Limb (tissue), 2 donors: Measurements from ENCODE around the gene FCN1.
A peak's percentile ranks its signal among the peaks of the same experiment; 100 is the strongest.
"Not testable (repeated sequence)": the region's sequence is repeated elsewhere in the genome, so short reads cannot be mapped to it uniquely, and the experiment has no call there.

Source experiments
- DNase-seq, 2 donors: peaks; one replicate each; pipeline ENCODE4 v3.0.0-alpha.2; 2016; ENCODE audit errors: extremely low spot score in 2 of 2

The FCN1 gene

DNA sequence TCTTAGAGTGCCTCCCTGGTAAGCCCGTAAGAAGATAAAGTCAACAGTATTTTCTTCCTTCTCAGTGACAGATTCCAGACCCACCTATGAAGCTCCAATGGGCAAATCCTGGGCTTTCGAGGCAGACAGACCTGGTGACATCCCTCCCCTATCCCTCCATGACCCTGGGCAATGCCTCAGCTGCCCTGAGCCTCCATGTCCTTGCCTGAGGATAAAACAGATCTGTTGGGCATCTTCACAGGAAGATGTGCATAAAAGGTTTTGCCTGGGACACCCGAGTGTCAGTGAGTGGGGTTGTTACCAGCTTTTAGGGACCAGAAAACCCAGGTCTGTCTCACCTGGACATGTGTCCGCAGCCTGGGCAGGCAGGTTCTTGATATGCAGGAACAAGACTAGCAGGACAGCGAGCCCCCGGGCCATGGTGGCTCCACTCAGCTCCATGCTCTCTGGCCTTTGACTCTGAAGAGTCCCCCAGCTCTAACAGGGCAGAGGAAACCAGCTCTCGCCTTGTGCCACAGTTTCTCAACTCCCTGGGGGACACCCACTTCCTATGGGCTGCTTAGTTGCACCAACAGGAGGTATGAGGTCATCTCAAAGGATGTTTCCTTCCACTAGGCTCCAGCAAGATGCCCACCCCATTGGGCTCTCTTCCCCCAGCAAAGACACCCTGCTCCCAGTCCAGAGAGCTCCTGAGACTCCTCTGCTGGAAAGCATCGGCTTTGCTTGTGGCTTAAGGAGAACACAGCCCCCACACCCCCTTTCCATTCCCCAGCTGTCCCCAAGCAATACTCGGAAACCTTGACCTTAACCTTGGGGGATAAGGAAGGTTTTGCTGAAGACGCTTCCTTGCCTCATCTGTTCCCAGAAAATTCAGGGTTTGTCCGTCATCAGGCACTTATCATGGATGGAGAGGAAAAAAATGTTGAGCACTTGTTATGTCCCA lies at the start of gene FCN1:
FCN1 (minus strand) TSS at position 482 of the 943 bp plus-strand sequence; CDS start at position 441, 41 bp downstream.
- peak in 1 of 2 donors; percentile 11 for DNase-seq

DNA sequence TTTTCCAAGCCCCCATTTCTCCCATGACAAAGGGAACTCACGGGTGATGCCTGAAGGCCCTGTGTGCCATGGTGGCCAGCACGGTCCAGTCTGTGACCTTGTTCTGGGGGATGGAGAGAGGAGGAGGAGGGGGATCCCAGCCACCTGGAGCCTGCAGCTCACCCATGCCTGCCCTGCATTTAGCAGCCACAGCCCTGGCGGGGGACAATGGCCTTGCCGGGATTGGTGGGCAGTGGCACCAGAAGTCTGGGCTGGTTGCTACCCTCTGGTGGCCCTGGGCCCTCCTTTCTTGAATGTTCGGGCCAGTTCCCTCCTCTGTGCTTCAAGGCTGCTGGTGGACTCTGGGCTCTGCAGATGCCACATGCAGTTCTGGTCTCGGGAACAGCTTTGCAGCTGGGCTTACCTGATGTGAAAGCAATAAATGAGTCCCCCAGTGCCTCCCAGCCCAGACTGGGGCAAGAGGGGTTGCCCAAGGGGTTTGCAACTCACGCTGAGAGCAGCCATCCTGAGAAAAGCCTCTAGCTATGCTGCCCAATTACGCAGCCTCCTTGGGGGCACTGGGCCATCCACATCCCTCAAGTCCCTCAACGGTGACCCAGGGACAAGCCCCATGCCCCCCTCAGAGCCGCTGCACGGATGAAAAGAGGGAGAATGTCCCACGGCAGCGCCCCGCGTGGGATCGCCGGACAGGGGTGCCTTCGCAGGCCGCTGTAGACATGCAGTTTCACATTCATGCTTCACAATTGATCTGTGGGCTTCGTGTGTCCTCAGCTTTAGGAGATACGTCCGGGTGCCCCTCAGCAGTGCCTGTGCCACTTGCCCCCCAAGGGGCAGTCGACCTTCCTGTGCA lies 49.2 kb upstream of the FCN1 start:
- peak in 1 of 2 donors; percentile 21 for DNase-seq

DNA sequence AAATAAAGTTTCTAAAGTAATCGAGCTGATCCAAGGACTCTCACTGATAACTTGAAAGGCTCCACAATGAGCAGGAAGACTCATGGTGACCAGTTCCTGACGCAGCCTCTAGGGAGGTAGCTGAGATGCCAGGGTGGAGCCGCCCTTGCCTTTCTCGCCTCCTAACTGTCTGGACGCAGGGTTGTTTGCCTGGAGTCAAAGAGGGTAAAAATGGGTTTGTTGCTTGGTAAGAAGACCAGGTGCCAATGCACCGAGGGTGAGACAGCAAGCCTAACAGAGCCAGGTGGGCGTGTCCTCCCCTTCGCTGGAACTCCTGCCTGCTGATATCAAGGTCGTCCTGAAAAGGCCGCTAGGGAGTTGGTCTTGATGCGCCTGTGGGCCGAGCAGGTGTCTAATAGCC lies 48.6 kb upstream of the FCN1 start:
- peak in 1 of 2 donors; percentile 7 for DNase-seq

- no peak for DNase-seq
Measured at GRCh38 chr9:134965851-134966250, 48.1 kb upstream of the FCN1 start.

GRCh38 chr9:134965411-134965810 lies 47.7 kb upstream of the FCN1 start:
- DNase-seq, result no peak

- peak in 1 of 2 donors; percentile 11 for DNase-seq
Measured at GRCh38 chr9:134964271-134965055, 46.8 kb upstream of the FCN1 start.

- DNase-seq, result peak in 1 of 2 donors; percentile 3
Measured at GRCh38 chr9:134963546-134963945, 45.8 kb upstream of the FCN1 start.

GRCh38 chr9:134962973-134963364 lies 45.3 kb upstream of the FCN1 start:
- peak in 1 of 2 donors; percentile 17 for DNase-seq

- peak in 1 of 2 donors; percentile 18 for DNase-seq
Measured at GRCh38 chr9:134962065-134962972, 44.6 kb upstream of the FCN1 start.

- peak in 1 of 2 donors; percentile 19 for DNase-seq
Measured at GRCh38 chr9:134961331-134962064, 43.8 kb upstream of the FCN1 start.

DNA sequence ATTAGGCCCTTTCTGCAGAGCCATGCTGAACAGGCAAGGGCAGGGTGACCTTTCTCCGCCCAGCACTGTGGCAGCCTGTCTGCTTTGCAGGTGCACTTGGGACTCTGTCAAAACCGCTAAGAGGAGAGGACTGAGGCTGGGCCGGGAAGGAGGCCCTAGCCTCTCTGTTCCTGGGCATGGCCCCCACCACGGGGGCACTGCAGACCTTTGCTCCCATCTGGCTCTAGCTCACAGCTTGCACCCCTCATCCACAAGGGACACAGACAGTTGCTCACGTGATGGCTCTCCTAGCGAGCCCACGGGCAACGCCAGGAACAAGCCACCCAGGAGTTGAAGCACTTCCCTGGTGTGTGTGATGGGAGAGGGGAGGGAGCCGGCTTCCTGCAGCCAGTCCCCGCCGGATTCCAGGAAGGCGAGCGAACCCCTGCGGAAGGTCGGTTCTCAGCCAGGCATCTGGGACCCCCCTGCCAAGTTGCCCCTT lies 43.0 kb upstream of the FCN1 start:
- peak in 1 of 2 donors; percentile 20 for DNase-seq

- DNase-seq, result no peak
Measured at GRCh38 chr9:134959971-134960310, 42.2 kb upstream of the FCN1 start.

- DNase-seq, result peak in 1 of 2 donors; percentile 12
Measured at GRCh38 chr9:134959126-134959970, 41.6 kb upstream of the FCN1 start.

GRCh38 chr9:134957945-134958227 lies 40.2 kb upstream of the FCN1 start:
- no peak for DNase-seq

- DNase-seq, result peak in 1 of 2 donors; percentile 23
Measured at GRCh38 chr9:134957165-134957944, 39.6 kb upstream of the FCN1 start.

DNA sequence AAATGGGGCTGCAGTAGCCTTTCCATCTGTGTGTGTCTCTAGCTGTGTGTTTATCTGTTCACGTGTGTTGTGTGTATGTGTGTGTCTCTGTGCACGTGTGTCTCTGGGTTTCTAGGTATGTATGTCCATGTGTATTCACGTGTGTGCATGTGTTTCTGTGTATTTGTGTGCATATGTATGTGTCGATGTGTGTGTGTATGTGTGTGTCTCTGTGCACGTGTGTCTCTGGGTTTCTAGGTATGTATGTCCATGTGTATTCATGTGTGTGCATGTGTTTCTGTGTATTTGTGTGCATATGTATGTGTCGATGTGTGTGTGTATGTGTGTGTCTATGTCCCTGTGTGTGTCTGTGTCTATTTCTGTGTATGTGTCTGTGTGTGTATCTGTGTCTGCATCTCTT lies 38.7 kb upstream of the FCN1 start:
- DNase-seq, result not testable (repeated sequence)

- DNase-seq, result peak in 1 of 2 donors; percentile 4
Measured at GRCh38 chr9:134955801-134956200, 38.1 kb upstream of the FCN1 start.

- DNase-seq, result peak in 1 of 2 donors; percentile 3
Measured at GRCh38 chr9:134955156-134955555, 37.4 kb upstream of the FCN1 start.
